Keratinocyte (primary cell): Measurements from ENCODE around the gene SH3BP5. TPM values are rescaled to one million over a fixed set of nuclear protein-coding genes. Genes with fewer than 3 reads are reported as not detected.

Source experiments
- DNase-seq: peaks from one replicate; pipeline ENCODE4 v3.0.0-alpha.2; 2011; ENCODE audit warnings: low read depth, missing footprints, low spot score
- FAIRE-seq: peaks from 2 replicates; lab custom pipeline; 2011; peaks lifted over from hg19 to GRCh38; lab: Jason Lieb, UNC
- H2AFZ ChIP-seq: 2 replicates; pipeline ENCODE4 v1.6.0; 2012; ENCODE audit warnings: low read length, control low read depth, inconsistent platforms; ENCODE audit not compliant: control insufficient read depth
- H3K27ac ChIP-seq: 2 replicates; pipeline ENCODE4 v1.5.1; 2011; ENCODE audit warnings: low read length; ENCODE audit not compliant: control insufficient read depth, insufficient read depth
- H3K27me3 ChIP-seq: 3 replicates; pipeline ENCODE4 v1.6.0; 2011; ENCODE audit warnings: low read length; ENCODE audit not compliant: control insufficient read depth, insufficient read depth; ENCODE audit errors: extremely low read depth
- H3K36me3 ChIP-seq, 2 experiments: 2 replicates in 1 of 2; 3 replicates in 1 of 2; pipeline ENCODE4 v1.5.1; 2011; ENCODE audit warnings: low read length in 2 of 2, mild to moderate bottlenecking in 1 of 2; ENCODE audit not compliant: control insufficient read depth in 2 of 2, insufficient read depth in 2 of 2; ENCODE audit errors: extremely low read depth in 1 of 2
- H3K4me1 ChIP-seq: 3 replicates; pipeline ENCODE4 v1.5.1; 2011; ENCODE audit warnings: low read length; ENCODE audit not compliant: control insufficient read depth, insufficient read depth; ENCODE audit errors: extremely low read depth
- H3K4me2 ChIP-seq: 3 replicates; pipeline ENCODE4 v1.6.0; 2011; ENCODE audit warnings: low read depth, low read length; ENCODE audit not compliant: control insufficient read depth, insufficient read depth; ENCODE audit errors: extremely low read depth
- H3K4me3 ChIP-seq, 3 experiments: fragments of 200-600 bp in 1 of 3; sonication (generic) in 1 of 3; 2 replicates in 2 of 3; 3 replicates in 1 of 3; pipeline ENCODE4 v1.5.1; 2011 to 2016; ENCODE audit warnings: low read length in 3 of 3, mild to moderate bottlenecking in 3 of 3, control low read depth in 2 of 3, inconsistent platforms in 1 of 3, low read depth in 1 of 3, mixed read lengths in 1 of 3, mixed run types in 1 of 3, moderate library complexity in 1 of 3; ENCODE audit not compliant: control insufficient read depth in 2 of 3, insufficient read depth in 2 of 3; ENCODE audit errors: extremely low read depth in 1 of 3
- H3K79me2 ChIP-seq: 2 replicates; pipeline ENCODE4 v1.6.0; 2012; ENCODE audit warnings: low read length; ENCODE audit not compliant: control insufficient read depth, insufficient read depth
- H3K9ac ChIP-seq: 3 replicates; pipeline ENCODE4 v1.6.0; 2011; ENCODE audit warnings: low read length; ENCODE audit not compliant: control insufficient read depth, insufficient read depth; ENCODE audit errors: extremely low read depth
- H3K9me1 ChIP-seq: 3 replicates; pipeline ENCODE4 v1.6.0; 2011; ENCODE audit warnings: low read length; ENCODE audit not compliant: control insufficient read depth, insufficient read depth; ENCODE audit errors: extremely low read depth
- H3K9me3 ChIP-seq: 2 replicates; pipeline ENCODE4 v1.5.1; 2012; ENCODE audit warnings: low read depth, low read length; ENCODE audit not compliant: control insufficient read depth
- H4K20me1 ChIP-seq: 3 replicates; pipeline ENCODE4 v1.6.0; 2011; ENCODE audit warnings: low read length; ENCODE audit not compliant: control insufficient read depth, insufficient read depth; ENCODE audit errors: extremely low read depth
- EZH2 ChIP-seq: IDR thresholded peaks from one replicate; pipeline ENCODE4 v1.6.1; 2012; ENCODE audit warnings: inconsistent platforms, mild to moderate bottlenecking, low read length, moderate library complexity
- dilution Hi-C: fragments of 300-500 bp; cut with MboI; formaldehyde crosslinking; loops from one replicate; pipeline ENCODE4 v1.7.0; 2020; ENCODE audit warnings: low sequenced_read_pairs; ENCODE audit not compliant: extremely low pct_ligation_motif_present
- polyA plus RNA-seq, 5 experiments: library from polyadenylated mRNA; depleted of rRNA in 3 of 5; stranded (reverse) in 3 of 5; stranded (forward) in 1 of 5; unstranded in 1 of 5; fragments of >200 nt; gene quantifications; 1 replicate in 1 of 5; 2 replicates in 3 of 5; 3 replicates in 1 of 5; pipeline versions ENCODE4 v1.2.1 to v1.2.3, GENCODE V29; 2011 to 2012; ENCODE audit warnings: missing spikeins in 2 of 5, low read depth in 1 of 5, low replicate concordance in 1 of 5
- TF ChIP-seq, protein P1 (sequence below), 3 experiments: IDR thresholded peaks in 1 of 3; conservative IDR thresholded peaks in 1 of 3; optimal IDR thresholded peaks in 1 of 3; 2 replicates in 2 of 3; 3 replicates in 1 of 3; pipeline versions ENCODE3 to v1.5.1; 2011; ENCODE audit warnings: low read length in 3 of 3, mild to moderate bottlenecking in 3 of 3, moderate library complexity in 2 of 3, control low read depth in 1 of 3, inconsistent platforms in 1 of 3; ENCODE audit not compliant: insufficient read depth in 2 of 3; ENCODE audit errors: extremely low read depth in 1 of 3

The SH3BP5 gene
- polyA plus RNA-seq, 1 donor (not counting 4 experiments of a cell fraction or from before 2014, with no cell fraction given): 13.4 TPM

DNA sequence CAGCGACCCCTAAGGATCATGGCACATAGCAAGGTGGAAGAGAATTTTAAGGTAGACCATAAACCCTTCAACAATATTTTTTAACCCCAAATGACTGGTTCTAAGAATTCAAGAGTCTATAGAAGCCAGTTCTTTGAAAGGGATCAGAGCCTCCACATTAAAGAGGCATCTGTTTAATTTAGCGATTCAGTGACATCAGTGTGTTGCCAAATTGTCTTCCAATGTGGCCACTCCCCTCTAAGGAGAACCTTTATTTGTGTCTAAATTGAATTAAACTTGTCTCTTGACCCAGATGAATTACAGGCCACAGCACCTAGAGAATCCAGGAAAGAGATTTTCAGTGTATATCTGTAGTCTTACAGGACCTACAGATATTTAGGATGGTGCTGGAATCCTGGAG, 6.6 kb upstream of the SH3BP5 start:
- no peaks in the 10 kb centered on the region for H3K9me3 ChIP-seq
- DNase-seq: no peak
- no peak for FAIRE-seq
- H3K9me1 ChIP-seq: no peaks in the 10 kb centered on the region
- dilution Hi-C loops: no loop called here
- no peaks in the 10 kb centered on the region for H3K79me2 ChIP-seq
- H3K4me3 ChIP-seq: no peak overlapping the region
- H3K4me1 ChIP-seq: no peaks in the 10 kb centered on the region
- TF ChIP-seq EZH2: no peak
- TF ChIP-seq, protein P1, sequence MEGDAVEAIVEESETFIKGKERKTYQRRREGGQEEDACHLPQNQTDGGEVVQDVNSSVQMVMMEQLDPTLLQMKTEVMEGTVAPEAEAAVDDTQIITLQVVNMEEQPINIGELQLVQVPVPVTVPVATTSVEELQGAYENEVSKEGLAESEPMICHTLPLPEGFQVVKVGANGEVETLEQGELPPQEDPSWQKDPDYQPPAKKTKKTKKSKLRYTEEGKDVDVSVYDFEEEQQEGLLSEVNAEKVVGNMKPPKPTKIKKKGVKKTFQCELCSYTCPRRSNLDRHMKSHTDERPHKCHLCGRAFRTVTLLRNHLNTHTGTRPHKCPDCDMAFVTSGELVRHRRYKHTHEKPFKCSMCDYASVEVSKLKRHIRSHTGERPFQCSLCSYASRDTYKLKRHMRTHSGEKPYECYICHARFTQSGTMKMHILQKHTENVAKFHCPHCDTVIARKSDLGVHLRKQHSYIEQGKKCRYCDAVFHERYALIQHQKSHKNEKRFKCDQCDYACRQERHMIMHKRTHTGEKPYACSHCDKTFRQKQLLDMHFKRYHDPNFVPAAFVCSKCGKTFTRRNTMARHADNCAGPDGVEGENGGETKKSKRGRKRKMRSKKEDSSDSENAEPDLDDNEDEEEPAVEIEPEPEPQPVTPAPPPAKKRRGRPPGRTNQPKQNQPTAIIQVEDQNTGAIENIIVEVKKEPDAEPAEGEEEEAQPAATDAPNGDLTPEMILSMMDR (optimal IDR thresholded peaks at IDR 0.05 in 1 of 3, IDR thresholded peaks at IDR 0.05 in 1 of 3, conservative IDR thresholded peaks at IDR 0.05 in 1 of 3; ENCODE audit: extremely low read depth in 1 of 3, insufficient read depth in 2 of 3, low read length in 3 of 3): no peak
- H3K27ac ChIP-seq: no peak overlapping the region
- H3K9ac ChIP-seq: no peak overlapping the region
- H3K27me3 ChIP-seq: peaks cover 4% of the 10 kb centered on the region
- H2AFZ ChIP-seq: no peak overlapping the region
- no peaks in the 10 kb centered on the region for H4K20me1 ChIP-seq
- H3K4me2 ChIP-seq: no peak overlapping the region
- H3K36me3 ChIP-seq: no peaks in the 10 kb centered on the region

DNA sequence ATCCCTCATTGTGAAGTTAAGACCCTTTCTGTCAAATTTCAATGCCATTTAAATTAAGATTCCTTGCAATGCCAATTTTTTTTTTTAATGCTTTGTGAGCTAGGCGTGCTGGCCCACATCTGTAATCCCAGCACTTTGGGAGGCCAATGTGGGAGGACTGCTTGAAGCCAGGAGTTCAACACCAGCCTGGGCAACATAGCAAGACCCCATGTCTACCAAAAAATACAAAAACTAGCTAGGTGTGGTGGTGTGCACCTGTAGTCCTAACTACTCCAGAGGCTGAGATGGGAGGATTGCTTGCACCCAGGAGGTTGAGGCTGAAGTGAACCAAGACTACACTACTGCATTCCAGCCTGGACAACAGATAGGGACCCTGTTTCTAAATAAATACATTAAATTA, 5.6 kb upstream of the SH3BP5 start:
- dilution Hi-C loops: no loop called here
- H3K9me3 ChIP-seq: no peaks in the 10 kb centered on the region
- no peak overlapping the region for H3K4me2 ChIP-seq

More for the DNA sequence above, 5.6 kb upstream of the SH3BP5 start:
- no peaks in the 10 kb centered on the region for H3K36me3 ChIP-seq
- H3K79me2 ChIP-seq: no peaks in the 10 kb centered on the region
- H3K27ac ChIP-seq: no peak overlapping the region
- H4K20me1 ChIP-seq: no peaks in the 10 kb centered on the region
- DNase-seq (no peak), FAIRE-seq (no peak)
- H3K4me1 ChIP-seq: no peaks in the 10 kb centered on the region
- H3K9ac ChIP-seq: no peak overlapping the region
- TF ChIP-seq, protein P1 (optimal IDR thresholded peaks at IDR 0.05 in 1 of 3, IDR thresholded peaks at IDR 0.05 in 1 of 3, conservative IDR thresholded peaks at IDR 0.05 in 1 of 3; ENCODE audit: extremely low read depth in 1 of 3, insufficient read depth in 2 of 3, low read length in 3 of 3): no peak
- no peak for TF ChIP-seq EZH2
- H3K27me3 ChIP-seq: peaks cover 4% of the 10 kb centered on the region
- H2AFZ ChIP-seq: no peak overlapping the region
- H3K4me3 ChIP-seq: no peak overlapping the region
- no peaks in the 10 kb centered on the region for H3K9me1 ChIP-seq
